ENCODE measurements around the gene RXRA.

- no peak for TF ChIP-seq EP300 (IDR thresholded peaks at IDR 0.05)
- no peak for TF ChIP-seq POLR2A (IDR thresholded peaks at IDR 0.05)
Observed at GRCh38 chr9:134336228-134336627, 10.0 kb downstream of the RXRA start.
